Activated CD8-positive, alpha-beta memory T cell treated with anti-CD3 and anti-CD28 coated beads for 36 hours (primary cell): Measurements from ENCODE around the gene FXYD3. TPM values are rescaled to one million over a fixed set of nuclear protein-coding genes. Genes with fewer than 3 reads are reported as not detected.

Source experiments
- CTCF ChIA-PET: fragments of 350-600 bp; sonication (Branson Sonifier 250); formaldehyde crosslinking; loops from one replicate; lab custom pipeline; 2021; ENCODE audit warnings: antibody characterized with exemption; lab: Charles Lee
- POLR2A ChIA-PET: fragments of 350-600 bp; sonication (Branson Sonifier 250); formaldehyde crosslinking; loops from one replicate; lab custom pipeline; 2021; ENCODE audit warnings: antibody characterized with exemption; lab: Charles Lee
- total RNA-seq, 2 experiments: library from RNA; stranded (reverse); gene quantifications; one replicate each; pipeline ENCODE4 v1.2.3, GENCODE V29; 2021

Gene FXYD3
- total RNA-seq, 2 experiments from 2014 or later, result not detected

- ChIA-PET POLR2A (no interaction called here), CTCF (no interaction called here)
Measured at GRCh38 chr19:35161434-35161743, 45.8 kb downstream of the FXYD3 start.

GRCh38 chr19:35162471-35163326 is 47.1 kb downstream of the FXYD3 start:
- CTCF ChIA-PET, result interaction anchor here (0.6 to 2.9 kb wide), 2 partner anchors 8 to 723 kb away, joined by 3 to 20 read pairs; partner anchors contain the start of gene FXYD5
- POLR2A ChIA-PET, result no interaction called here

GRCh38 chr19:35164418-35164817 is 48.8 kb downstream of the FXYD3 start:
- ChIA-PET CTCF (interaction anchor here (0.6 to 2.9 kb wide), 2 partner anchors 10 to 907 kb away, joined by 4 to 20 read pairs; partner anchors contain the start of gene FXYD5), POLR2A (no interaction called here)

- ChIA-PET POLR2A (no interaction called here), CTCF (no interaction called here)
Measured at GRCh38 chr19:35165200-35166058, 49.8 kb downstream of the FXYD3 start.

GRCh38 chr19:35166100-35167063 is 50.8 kb downstream of the FXYD3 start:
- POLR2A ChIA-PET, result interaction anchor here (0.6 kb wide), 1 partner anchor 78 kb away, joined by 4 read pairs; no protein-coding TSS in a partner anchor
- CTCF ChIA-PET, result interaction anchor here (0.9 to 1.1 kb wide), 2 partner anchors 25 to 52 kb away, joined by 3 to 5 read pairs; no protein-coding TSS in a partner anchor

- ChIA-PET CTCF (interaction anchor here (0.9 to 1.6 kb wide), 3 partner anchors 14 to 51 kb away, joined by 3 to 5 read pairs (median 5); no protein-coding TSS in a partner anchor), POLR2A (interaction anchor here (0.6 kb wide), 1 partner anchor 77 kb away, joined by 4 read pairs; no protein-coding TSS in a partner anchor)
Measured at GRCh38 chr19:35167251-35168119, 51.9 kb downstream of the FXYD3 start.

GRCh38 chr19:35168196-35168595 is 52.6 kb downstream of the FXYD3 start:
- ChIA-PET CTCF (interaction anchor here (1.2 to 1.6 kb wide), 2 partner anchors 14 to 26 kb away, joined by 5 read pairs; no protein-coding TSS in a partner anchor), POLR2A (no interaction called here)

- POLR2A ChIA-PET, result no interaction called here
- CTCF ChIA-PET, result interaction anchor here (1.2 kb wide), 1 partner anchor 27 kb away, joined by 5 read pairs; no protein-coding TSS in a partner anchor
Measured at GRCh38 chr19:35169221-35169995, 53.8 kb downstream of the FXYD3 start.

- CTCF ChIA-PET, result no interaction called here
- POLR2A ChIA-PET, result interaction anchor here (0.6 kb wide), 1 partner anchor 16 kb away, joined by 6 read pairs; the partner anchor contains the start of gene FXYD5
Measured at GRCh38 chr19:35170359-35171061, 54.9 kb downstream of the FXYD3 start.

GRCh38 chr19:35171730-35172129 is 56.1 kb downstream of the FXYD3 start:
- CTCF ChIA-PET, result no interaction called here
- POLR2A ChIA-PET, result no interaction called here

Other genes with a start within 250 kb of the FXYD3 start
- gene ZNF30, start 188.9 kb upstream of the FXYD3 start, total RNA-seq, result 1 to 10 TPM; 4.3 to 5.4 TPM
- gene ZNF792, start 151.6 kb upstream of the FXYD3 start, total RNA-seq, result 1 to 10 TPM; 4.5 to 5.0 TPM
- gene GRAMD1A, start 115.5 kb upstream of the FXYD3 start, total RNA-seq, result 100 to 1,000 TPM; 183 to 188 TPM
- gene SCN1B, start 85.4 kb upstream of the FXYD3 start, total RNA-seq, result 1 to 10 TPM in 1 of 2 experiments, under 1 TPM in 1; 0.99 to 1.3 TPM
- gene HPN, start 74.1 kb upstream of the FXYD3 start, total RNA-seq, result not detected
- gene LGI4, start 19.2 kb downstream of the FXYD3 start, total RNA-seq, result not detected
- not detected for gene FXYD1, start 23.0 kb downstream of the FXYD3 start, total RNA-seq
- gene FXYD7, start 27.4 kb downstream of the FXYD3 start, total RNA-seq, result not detected
- gene FXYD5, start 38.9 kb downstream of the FXYD3 start, total RNA-seq, result 100 to 1,000 TPM; 286 to 292 TPM
- not detected for gene FAM187B, start 112.9 kb downstream of the FXYD3 start, total RNA-seq
- gene LSR, start 133.2 kb downstream of the FXYD3 start, total RNA-seq, result 10 to 100 TPM; 25.1 to 25.3 TPM
- gene USF2, start 153.1 kb downstream of the FXYD3 start, total RNA-seq, result 100 to 1,000 TPM; 106 to 112 TPM
- gene HAMP, start 166.7 kb downstream of the FXYD3 start, total RNA-seq, result under 1 TPM; 0.48 to 0.55 TPM
- not detected for gene MAG, start 176.3 kb downstream of the FXYD3 start, total RNA-seq
- under 1 TPM; 0.13 to 0.23 TPM for gene CD22, start 213.4 kb downstream of the FXYD3 start, total RNA-seq
- not detected for gene FFAR1, start 232.1 kb downstream of the FXYD3 start, total RNA-seq
- gene FFAR3, start 242.6 kb downstream of the FXYD3 start, total RNA-seq, result under 1 TPM; 0.38 to 0.42 TPM